Kidney (tissue), 14 donors: ENCODE data around the gene GPRASP2. TPM values are rescaled to one million over a fixed set of nuclear protein-coding genes. Genes with fewer than 3 reads are reported as not detected.
A peak's percentile ranks its signal among the peaks of the same experiment; 100 is the strongest.

ENCODE experiments used
- DNase-seq, 5 donors: peaks; one replicate each; pipeline ENCODE4 v3.0.0-alpha.2; 2013 to 2020
- FAIRE-seq: peaks from 2 replicates; lab custom pipeline; 2012; peaks lifted over from hg19 to GRCh38; lab: Jason Lieb, UNC
- H3K27ac ChIP-seq, 2 donors: one replicate each; pipeline ENCODE4 v1.7.0; 2013; ENCODE audit warnings: low read depth in 2 of 2, low read length in 2 of 2, inconsistent platforms in 1 of 2
- H3K27me3 ChIP-seq: one replicate; pipeline ENCODE4 v1.7.1; 2013; ENCODE audit warnings: low read length, inconsistent platforms; ENCODE audit not compliant: control insufficient read depth, insufficient read depth
- H3K36me3 ChIP-seq, 3 donors: one replicate each; pipeline versions ENCODE4 v1.7.0 to v1.7.1; 2013; ENCODE audit warnings: low read length in 3 of 3, control low read depth in 1 of 3, inconsistent platforms in 1 of 3; ENCODE audit not compliant: insufficient read depth in 3 of 3, control insufficient read depth in 2 of 3
- H3K4me1 ChIP-seq, 3 donors: one replicate each; pipeline versions ENCODE4 v1.7.0 to v1.7.1; 2013; ENCODE audit warnings: low read length in 3 of 3, inconsistent platforms in 1 of 3, low read depth in 1 of 3; ENCODE audit not compliant: control insufficient read depth in 2 of 3, insufficient read depth in 2 of 3
- H3K4me3 ChIP-seq, 3 donors: one replicate each; pipeline versions ENCODE4 v1.7.0 to v1.8.1; 2013; ENCODE audit warnings: low read length in 3 of 3, control low read depth in 1 of 3, inconsistent platforms in 1 of 3
- H3K9ac ChIP-seq, 3 donors: one replicate each; pipeline versions ENCODE4 v1.7.0 to v1.7.1; 2013; ENCODE audit warnings: low read length in 3 of 3, control low read depth in 1 of 3, inconsistent platforms in 1 of 3
- H3K9me3 ChIP-seq, 3 donors: one replicate each; pipeline versions ENCODE4 v1.7.0 to v1.7.1; 2013; ENCODE audit warnings: low read length in 3 of 3, control low read depth in 1 of 3, inconsistent platforms in 1 of 3; ENCODE audit not compliant: control insufficient read depth in 2 of 3, insufficient read depth in 1 of 3
- CTCF ChIP-seq: IDR thresholded peaks from 3 replicates; pipeline ENCODE4 v1.5.1; 2012; ENCODE audit warnings: mild to moderate bottlenecking, moderate library complexity, borderline replicate concordance; ENCODE audit not compliant: insufficient read depth; ENCODE audit errors: extremely low read depth
- intact Hi-C: fragments of 100-400 bp; cut with DNase I; formaldehyde crosslinking; loops from one replicate; pipeline ENCODE4 v1.11.1; 2022
- polyA plus RNA-seq: library from polyadenylated mRNA; stranded (reverse); fragments of 350-450 nt; fragmentation: Illumina TruSeq; extraction: RNeasy Lipid Tissue Mini Kit (QIAGEN cat#74804); gene quantifications from one replicate; pipeline ENCODE4 v1.2.3, GENCODE V29; 2014; ENCODE audit warnings: low read depth, low replicate concordance; ENCODE audit not compliant: insufficient read depth
- total RNA-seq: library from RNA; stranded (reverse); fragmentation: NEBNext Ultra II Directional; extraction: Animal tissue kit (Norgen Biotek cat#: 25700); gene quantifications from one replicate; pipeline ENCODE4 v1.2.1, GENCODE V29; 2021
- donor health status: control.
- donor health status: control.
- donor health status: control.
- donor health status: control.
- donor health status: control.
- donor health status: DM: yes; HTN: yes; CAD: no.
- donor health status: Normal renal cell carcinoma (clear cell type).

The GPRASP2 gene
- total and polyA plus RNA-seq, 2 donors from 2014 or later, result 11.4 to 12.4 TPM

DNA sequence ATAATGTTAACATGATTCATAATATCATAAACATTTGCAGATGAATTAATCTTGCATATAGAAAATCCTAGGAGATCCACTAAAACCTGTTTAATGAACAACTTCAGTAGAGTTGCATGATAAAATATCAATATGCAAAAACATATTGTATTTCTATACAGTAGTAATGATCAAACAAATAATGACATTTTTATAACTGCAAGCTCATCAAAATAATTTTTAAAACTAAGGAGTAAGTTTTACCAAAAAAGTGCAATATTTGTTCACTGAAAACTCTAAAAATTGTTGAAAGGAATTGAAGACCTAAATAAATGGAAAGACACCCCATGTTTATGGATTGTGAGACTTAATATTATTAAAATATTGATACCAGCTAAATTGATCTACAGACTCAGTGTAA, 15.9 kb upstream of the GPRASP2 start:
- no peak for TF ChIP-seq CTCF
- no peak for DNase-seq
- Histone ChIP-seq H3K4me1 (no peaks in the 10 kb centered on the region), H3K27ac (no peak overlapping the region), H3K9ac (no peak overlapping the region), H3K9me3 (no peaks in the 10 kb centered on the region), H3K27me3 (no peaks in the 10 kb centered on the region), H3K36me3 (no peaks in the 10 kb centered on the region), H3K4me3 (no peak overlapping the region)
- FAIRE-seq, result no peak
- intact Hi-C loops, result no loop called here

GRCh38 chrX:102697494-102697893, 14.8 kb upstream of the GPRASP2 start:
- no peak for TF ChIP-seq CTCF
- peak in 1 of 5 donors; percentile 34 for DNase-seq
- H3K27me3 ChIP-seq, result no peaks in the 10 kb centered on the region
- no peaks in the 10 kb centered on the region for H3K9me3 ChIP-seq
- intact Hi-C loops, result no loop called here
- no peaks in the 10 kb centered on the region for H3K4me1 ChIP-seq
- H3K4me3 ChIP-seq, result no peak overlapping the region
- H3K9ac ChIP-seq, result no peak overlapping the region
- no peaks in the 10 kb centered on the region for H3K36me3 ChIP-seq
- FAIRE-seq, result peak; percentile 8
- H3K27ac ChIP-seq, result no peak overlapping the region

- no peak overlapping the region for H3K27ac ChIP-seq
- DNase-seq, result no peak
- H3K36me3 ChIP-seq, result no peaks in the 10 kb centered on the region
- intact Hi-C loops, result no loop called here
- FAIRE-seq, result no peak
- no peak for TF ChIP-seq CTCF
- H3K9me3 ChIP-seq, result no peaks in the 10 kb centered on the region
- no peak overlapping the region for H3K9ac ChIP-seq
- H3K27me3 ChIP-seq, result no peaks in the 10 kb centered on the region
- H3K4me1 ChIP-seq, result no peaks in the 10 kb centered on the region
- H3K4me3 ChIP-seq, result no peak overlapping the region
Observed at GRCh38 chrX:102708900-102709299, 3.3 kb upstream of the GPRASP2 start.

GRCh38 chrX:102711872-102712215, 404 bp upstream of the GPRASP2 start:
- no peak for TF ChIP-seq CTCF
- Histone ChIP-seq H3K9ac (peak overlapping the region in 1 of 3 donors; percentile 93), H3K9me3 (no peaks in the 10 kb centered on the region), H3K27me3 (no peaks in the 10 kb centered on the region), H3K4me3 (peak overlapping the region in 2 of 3 donors; percentile 41 to 90), H3K4me1 (no peaks in the 10 kb centered on the region), H3K27ac (no peak overlapping the region), H3K36me3 (no peaks in the 10 kb centered on the region)
- no peak for FAIRE-seq
- peak in 1 of 5 donors; percentile 68 for DNase-seq
- intact Hi-C loops, result no loop called here
